BLaER1 treated with 17β-estradiol and CSF1 and Interleukin-3, amounts not matched to agents 10 nM and 100 nM (cell line): ENCODE results near the gene CDC23.
"Not testable (repeated sequence)": the region's sequence is repeated elsewhere in the genome, so short reads cannot be mapped to it uniquely, and the experiment has no call there.

ENCODE experiments used
- H3K27ac ChIP-seq, 11 experiments: shearing (Covaris generic); formaldehyde crosslinking; 2 replicates each; pipeline ENCODE4 v1.8.1; 2022
- H3K27me3 ChIP-seq, 11 experiments: shearing (Covaris generic); formaldehyde crosslinking; 2 replicates each; pipeline ENCODE4 v1.8.1; 2022
- H3K36me3 ChIP-seq, 11 experiments: shearing (Covaris generic); formaldehyde crosslinking; 2 replicates each; pipeline ENCODE4 v1.8.1; 2022
- H3K4me1 ChIP-seq, 10 experiments: shearing (Covaris generic); formaldehyde crosslinking; 2 replicates each; pipeline ENCODE4 v1.8.1; 2022
- H3K4me2 ChIP-seq, 11 experiments: shearing (Covaris generic); formaldehyde crosslinking; 2 replicates each; pipeline ENCODE4 v1.8.1; 2022
- H3K4me3 ChIP-seq, 10 experiments: shearing (Covaris generic); formaldehyde crosslinking; 2 replicates each; pipeline ENCODE4 v1.8.1; 2022
- H3K9ac ChIP-seq, 11 experiments: shearing (Covaris generic); formaldehyde crosslinking; 2 replicates each; pipeline ENCODE4 v1.8.1; 2022
- H3K9me3 ChIP-seq, 11 experiments: shearing (Covaris generic); formaldehyde crosslinking; replicated peaks in 1 of 11; 2 replicates each; pipeline ENCODE4 v1.8.1; 2022
- H4K20me1 ChIP-seq, 11 experiments: shearing (Covaris generic); formaldehyde crosslinking; 2 replicates each; pipeline ENCODE4 v1.8.1; 2022
- Cebpa-rat ChIP-seq, 11 experiments: shearing (Covaris generic); IDR thresholded peaks; 2 replicates each; pipeline ENCODE4 v1.8.1; 2022

Gene CDC23, protein sequence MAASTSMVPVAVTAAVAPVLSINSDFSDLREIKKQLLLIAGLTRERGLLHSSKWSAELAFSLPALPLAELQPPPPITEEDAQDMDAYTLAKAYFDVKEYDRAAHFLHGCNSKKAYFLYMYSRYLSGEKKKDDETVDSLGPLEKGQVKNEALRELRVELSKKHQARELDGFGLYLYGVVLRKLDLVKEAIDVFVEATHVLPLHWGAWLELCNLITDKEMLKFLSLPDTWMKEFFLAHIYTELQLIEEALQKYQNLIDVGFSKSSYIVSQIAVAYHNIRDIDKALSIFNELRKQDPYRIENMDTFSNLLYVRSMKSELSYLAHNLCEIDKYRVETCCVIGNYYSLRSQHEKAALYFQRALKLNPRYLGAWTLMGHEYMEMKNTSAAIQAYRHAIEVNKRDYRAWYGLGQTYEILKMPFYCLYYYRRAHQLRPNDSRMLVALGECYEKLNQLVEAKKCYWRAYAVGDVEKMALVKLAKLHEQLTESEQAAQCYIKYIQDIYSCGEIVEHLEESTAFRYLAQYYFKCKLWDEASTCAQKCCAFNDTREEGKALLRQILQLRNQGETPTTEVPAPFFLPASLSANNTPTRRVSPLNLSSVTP

DNA sequence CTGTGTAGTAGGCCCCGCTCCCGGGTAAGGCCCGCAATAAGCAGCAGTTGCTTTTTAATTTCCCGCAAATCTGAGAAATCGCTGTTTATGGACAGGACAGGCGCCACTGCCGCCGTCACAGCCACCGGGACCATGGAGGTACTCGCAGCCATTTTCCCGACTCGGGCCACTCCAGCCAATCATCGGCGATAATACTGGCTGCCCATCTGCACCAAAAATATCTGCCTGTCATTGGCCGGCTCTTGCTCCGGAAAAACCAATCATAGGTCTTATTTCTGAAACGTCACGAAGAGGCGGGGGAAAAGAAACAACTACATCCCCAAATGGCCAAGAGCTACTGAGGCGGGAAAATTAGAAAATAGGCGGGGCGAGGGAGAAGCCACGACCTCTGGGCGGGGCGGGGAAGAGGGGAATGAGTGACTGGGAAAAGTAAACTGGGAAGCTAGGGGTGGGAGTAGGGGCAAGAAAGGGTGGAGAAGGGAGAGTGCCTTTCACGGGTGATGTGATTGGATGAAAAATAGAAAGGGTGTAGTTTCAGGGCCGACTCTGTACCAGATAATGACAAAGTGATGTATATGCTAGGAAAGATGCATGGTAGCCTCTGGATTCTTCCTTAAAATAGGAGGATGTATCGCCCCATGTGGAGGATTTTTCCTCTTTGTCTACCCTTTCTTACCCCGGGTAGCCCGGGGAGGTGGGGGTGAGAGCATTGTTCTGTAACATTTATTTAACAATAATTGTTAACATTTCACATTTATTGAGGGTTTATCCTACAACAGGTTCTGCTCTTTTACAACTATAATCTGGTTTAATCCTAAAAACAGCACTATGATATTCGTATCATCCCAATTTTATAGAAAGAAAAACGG is at the start of gene CDC23:
Gene CDC23 (minus strand): TSS at position 163 of the 869 bp plus-strand sequence. CDS start 11 bp downstream, at position 152.
- no peaks in the 10 kb centered on the region for H3K9me3 ChIP-seq
- H3K27ac ChIP-seq = peak within 1 kb of the TSS; percentile 76 to 92 (median 86); a peak in 21 of 22 replicates
- peak within 1 kb of the TSS; percentile 79 to 99 (median 96) for H3K4me3 ChIP-seq
- H3K9ac ChIP-seq = peak within 1 kb of the TSS; percentile 84 to 98 (median 92)
- no peak for TF ChIP-seq Cebpa-rat (IDR thresholded peaks at IDR 0.05)
- peak within 1 kb of the TSS; percentile 84 to 96 (median 91) for H3K4me2 ChIP-seq
- H3K36me3 ChIP-seq = peaks cover 7 to 37% (median 32%) of the 10 kb centered on the region in 11 experiments
- H3K27me3 ChIP-seq = no peaks in the 10 kb centered on the region
- peaks cover 0 to 11% (median under 1%) of the 10 kb centered on the region in 11 experiments; a peak in 8 of 22 replicates for H4K20me1 ChIP-seq
- H3K4me1 ChIP-seq = peaks cover 15 to 25% (median 23%) of the 10 kb centered on the region in 10 experiments

GRCh38 chr5:138258704-138259292 is 45.7 kb upstream of the CDC23 start:
- Histone ChIP-seq H3K9me3 (no peaks in the 10 kb centered on the region), H3K4me2 (no peak overlapping the region), H3K4me1 (no peaks in the 10 kb centered on the region), H3K27ac (no peak overlapping the region), H3K27me3 (no peaks in the 10 kb centered on the region), H3K4me3 (no peak overlapping the region), H4K20me1 (no peaks in the 10 kb centered on the region), H3K9ac (no peak overlapping the region), H3K36me3 (no peaks in the 10 kb centered on the region)
- TF ChIP-seq Cebpa-rat (IDR thresholded peaks at IDR 0.05) = no peak

DNA sequence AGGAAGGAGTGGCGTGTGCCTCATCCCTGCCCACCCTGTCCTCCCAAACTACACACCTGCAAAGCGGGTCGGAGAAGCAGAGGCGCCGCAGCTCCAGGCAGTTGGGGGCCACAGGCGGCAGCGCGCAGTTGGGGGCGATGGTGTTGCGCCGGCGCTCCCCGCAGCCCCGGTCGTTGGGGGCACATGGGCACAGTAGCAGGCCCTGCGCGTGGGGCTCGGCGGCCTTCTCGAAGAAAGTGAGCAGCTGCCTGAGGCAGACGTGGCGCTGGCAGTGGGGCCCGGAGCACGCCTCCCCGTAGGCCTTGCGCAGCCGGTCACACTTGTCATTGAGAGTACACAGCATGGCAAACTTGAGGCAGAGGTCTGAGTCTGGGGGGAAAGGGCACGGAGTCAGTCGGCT is 44.5 kb upstream of the CDC23 start:
- TF ChIP-seq Cebpa-rat (IDR thresholded peaks at IDR 0.05) = no peak
- no peak overlapping the region for H3K4me2 ChIP-seq
- H3K9me3 ChIP-seq = no peaks in the 10 kb centered on the region
- H3K4me1 ChIP-seq = no peaks in the 10 kb centered on the region
- H3K27me3 ChIP-seq = no peaks in the 10 kb centered on the region
- H3K4me3 ChIP-seq = no peak overlapping the region
- H4K20me1 ChIP-seq = no peaks in the 10 kb centered on the region
- no peak overlapping the region for H3K9ac ChIP-seq
- H3K36me3 ChIP-seq = no peaks in the 10 kb centered on the region
- no peak overlapping the region for H3K27ac ChIP-seq

DNA sequence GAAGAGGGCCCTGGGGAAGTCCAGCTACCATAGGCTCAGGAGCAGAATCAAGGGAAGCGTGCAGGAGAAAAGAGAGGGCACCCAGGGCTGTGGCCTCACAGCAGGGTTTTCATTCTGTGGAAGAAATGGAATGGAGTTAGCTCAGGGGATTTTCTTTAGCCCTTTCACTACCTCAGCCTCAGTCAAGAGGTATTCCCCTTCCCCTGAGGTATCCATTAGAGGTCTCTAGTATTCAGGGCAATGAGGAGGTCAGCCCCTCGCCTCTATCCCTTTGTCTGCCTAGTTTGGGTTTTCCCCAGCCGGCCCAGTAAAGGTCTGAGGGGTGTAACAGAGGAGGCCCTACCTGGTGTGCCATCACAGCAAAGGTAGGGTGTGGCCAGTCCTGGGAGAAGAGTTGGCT is 39.8 kb upstream of the CDC23 start:
- no peak for TF ChIP-seq Cebpa-rat (IDR thresholded peaks at IDR 0.05)
- Histone ChIP-seq H3K4me2 (no peak overlapping the region), H3K9me3 (no peaks in the 10 kb centered on the region), H3K4me3 (no peak overlapping the region), H3K9ac (no peak overlapping the region), H4K20me1 (no peaks in the 10 kb centered on the region), H3K27me3 (no peaks in the 10 kb centered on the region), H3K27ac (no peak overlapping the region), H3K36me3 (no peaks in the 10 kb centered on the region), H3K4me1 (no peaks in the 10 kb centered on the region)

- not testable (repeated sequence) for H3K27ac ChIP-seq, H3K9me3 ChIP-seq
These were observed 34.7 kb upstream of the CDC23 start for GRCh38 chr5:138247800-138248199.

GRCh38 chr5:138246822-138247221 is 33.7 kb upstream of the CDC23 start:
- TF ChIP-seq Cebpa-rat (IDR thresholded peaks at IDR 0.05) = no peak
- H3K9ac ChIP-seq = no peak overlapping the region
- no peaks in the 10 kb centered on the region for H4K20me1 ChIP-seq
- H3K9me3 ChIP-seq = peaks cover 0 to 5% (median 0%) of the 10 kb centered on the region in 11 experiments; a peak in 2 of 22 replicates
- no peaks in the 10 kb centered on the region for H3K36me3 ChIP-seq
- H3K4me2 ChIP-seq = no peak overlapping the region
- H3K4me3 ChIP-seq = no peak overlapping the region
- no peak overlapping the region for H3K27ac ChIP-seq
- peaks cover 0 to 7% (median 6%) of the 10 kb centered on the region in 11 experiments; a peak in 10 of 22 replicates for H3K27me3 ChIP-seq
- no peaks in the 10 kb centered on the region for H3K4me1 ChIP-seq

More at GRCh38 chr5:138247800-138248199, 34.7 kb upstream of the CDC23 start:
- not testable (repeated sequence) for H3K4me3 ChIP-seq, H3K27me3 ChIP-seq, H3K36me3 ChIP-seq, H4K20me1 ChIP-seq, H3K9ac ChIP-seq, H3K4me1 ChIP-seq, H3K4me2 ChIP-seq

GRCh38 chr5:138246334-138246733 is 33.2 kb upstream of the CDC23 start:
- TF ChIP-seq Cebpa-rat (IDR thresholded peaks at IDR 0.05) = no peak
- no peak overlapping the region for H3K4me3 ChIP-seq
- peaks cover 0 to 7% (median 0%) of the 10 kb centered on the region in 11 experiments; a peak in 3 of 22 replicates for H3K9me3 ChIP-seq
- H3K36me3 ChIP-seq = no peaks in the 10 kb centered on the region
- peaks cover 0 to 12% (median 9%) of the 10 kb centered on the region in 11 experiments; a peak in 10 of 22 replicates for H3K27me3 ChIP-seq
- H3K4me2 ChIP-seq = no peak overlapping the region
- H4K20me1 ChIP-seq = no peaks in the 10 kb centered on the region
- no peak overlapping the region for H3K9ac ChIP-seq
- no peak overlapping the region for H3K27ac ChIP-seq
- H3K4me1 ChIP-seq = peaks cover 0 to 3% (median 0%) of the 10 kb centered on the region in 10 experiments; a peak in 3 of 20 replicates

DNA sequence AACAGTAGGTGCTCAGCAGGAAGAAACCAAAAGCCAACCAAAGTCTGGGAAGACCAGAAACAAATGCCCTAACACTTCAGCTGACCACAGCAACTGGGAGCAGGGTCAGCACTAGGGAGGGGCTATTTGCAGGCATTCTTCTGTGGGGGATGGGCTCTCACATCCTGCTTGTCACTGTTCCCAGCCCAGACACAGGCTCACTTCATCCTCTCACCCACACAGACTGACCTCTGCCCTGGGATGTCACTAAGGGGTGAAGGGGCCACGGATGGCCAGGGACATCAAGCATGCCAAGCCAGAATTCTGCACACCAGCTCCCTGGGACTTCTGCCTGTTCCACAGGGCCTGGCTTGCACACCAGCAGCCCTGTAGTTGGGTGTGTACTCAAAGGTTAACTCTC is 32.6 kb upstream of the CDC23 start:
- H3K4me2 ChIP-seq = 0 out of 22 replicates have a peak overlapping the region, but pooled peaks of 1 of the 11 experiments have one; percentile 21
- no peak overlapping the region for H3K27ac ChIP-seq
- 0 out of 22 replicates have a peak overlapping the region, but pooled peaks of 1 of the 11 experiments have one; percentile 15 for H3K9ac ChIP-seq
- no peaks in the 10 kb centered on the region for H3K36me3 ChIP-seq
- no peak for TF ChIP-seq Cebpa-rat (IDR thresholded peaks at IDR 0.05)
- H3K9me3 ChIP-seq = peaks cover 0 to 7% (median 0%) of the 10 kb centered on the region in 11 experiments; a peak in 3 of 22 replicates
- H3K27me3 ChIP-seq = peaks cover 0 to 13% (median 9%) of the 10 kb centered on the region in 11 experiments; a peak in 10 of 22 replicates
- no peaks in the 10 kb centered on the region for H4K20me1 ChIP-seq
- no peak overlapping the region for H3K4me3 ChIP-seq
- peaks cover 4 to 9% (median 5%) of the 10 kb centered on the region in 10 experiments for H3K4me1 ChIP-seq
